GM12878 (cell line): ENCODE measurements around the gene ARAP1. TPM values are rescaled to one million over a fixed set of nuclear protein-coding genes. Genes with fewer than 3 reads are reported as not detected.

Experiments used
- ATAC-seq: fragments of 200-7000 bp; cut with Tn5 transposase; 3 replicates; pipeline ENCODE4 v1.9.1; 2020; ENCODE audit warnings: mild to moderate bottlenecking, moderate library complexity
- BruUV-seq: library from RNA; stranded (reverse); fragments of 400-500 nt; replicated peaks from 2 replicates; lab custom pipeline; 2021; lab: Mats Ljungman, UMichigan
- CTCF ChIA-PET: fragments of 300-600 bp; sonication (Branson Sonifier 250); formaldehyde crosslinking; extraction: SDS; loops from one replicate; lab custom pipeline; 2021; ENCODE audit warnings: inconsistent platforms; lab: Yijun Ruan, JAX
- POLR2A ChIA-PET: fragments of 350-600 bp; formaldehyde crosslinking; extraction: SDS; loops from one replicate; lab custom pipeline; 2021; ENCODE audit warnings: inconsistent platforms; lab: Charles Lee
- RAD21 ChIA-PET: fragments of 300-600 bp; sonication (Branson Sonifier 250); formaldehyde crosslinking; loops from one replicate; lab custom pipeline; 2023; ENCODE audit warnings: antibody characterized with exemption; ENCODE audit not compliant: unreplicated experiment; lab: Charles Lee
- SMC1A ChIA-PET: fragments of 300-600 bp; sonication (Branson Sonifier 250); formaldehyde crosslinking; loops from one replicate; lab custom pipeline; 2023; ENCODE audit not compliant: unreplicated experiment, uncharacterized antibody; lab: Charles Lee
- DNase-seq: peaks from one replicate; pipeline ENCODE4 v3.0.0-alpha.2; 2011; ENCODE audit warnings: low read depth, low spot score
- FAIRE-seq: peaks from 3 replicates; lab custom pipeline; 2011; peaks lifted over from hg19 to GRCh38; lab: Jason Lieb, UNC
- H2AFZ ChIP-seq: 2 replicates; pipeline ENCODE4 v1.6.0; 2011; ENCODE audit warnings: low read depth, low read length, control low read depth; ENCODE audit not compliant: control insufficient read depth
- H3K27ac ChIP-seq: 2 replicates; pipeline ENCODE4 v1.5.1; 2011; ENCODE audit warnings: control low read depth; ENCODE audit not compliant: control insufficient read depth, insufficient read depth
- H3K27me3 ChIP-seq, 2 experiments: replicated peaks in 1 of 2; 2 replicates each; pipeline versions ENCODE4 v1.6.0 to v1.6.1; 2011; ENCODE audit warnings: low read length in 1 of 2; ENCODE audit not compliant: control insufficient read depth in 2 of 2, insufficient read depth in 2 of 2
- H3K36me3 ChIP-seq, 2 experiments: 2 replicates each; pipeline ENCODE4 v1.5.1; 2011; ENCODE audit warnings: low read length in 1 of 2; ENCODE audit not compliant: control insufficient read depth in 2 of 2, insufficient read depth in 2 of 2
- H3K4me1 ChIP-seq: 2 replicates; pipeline ENCODE4 v1.6.1; 2011; ENCODE audit warnings: mild to moderate bottlenecking, low read length, moderate library complexity, mixed read lengths; ENCODE audit not compliant: control insufficient read depth, insufficient read depth
- H3K4me2 ChIP-seq: 2 replicates; pipeline ENCODE4 v1.6.0; 2011; ENCODE audit warnings: control low read depth; ENCODE audit not compliant: control insufficient read depth, insufficient read depth
- H3K4me3 ChIP-seq: fragments of 200-600 bp; sonication (generic); 2 replicates; pipeline ENCODE4 v1.5.1; 2016
- H3K79me2 ChIP-seq: 2 replicates; pipeline ENCODE4 v1.6.0; 2011; ENCODE audit warnings: low read length; ENCODE audit not compliant: control insufficient read depth, insufficient read depth
- H3K9ac ChIP-seq: 2 replicates; pipeline ENCODE4 v1.8.0; 2011; ENCODE audit warnings: low read length, control low read depth, mixed read lengths; ENCODE audit not compliant: control insufficient read depth, insufficient read depth
- H3K9me3 ChIP-seq: replicated peaks from 3 replicates; pipeline ENCODE4 v1.5.1; 2011; ENCODE audit warnings: mild to moderate bottlenecking, low read length; ENCODE audit not compliant: control insufficient read depth, insufficient read depth
- H4K20me1 ChIP-seq: 2 replicates; pipeline ENCODE4 v1.6.0; 2011; ENCODE audit not compliant: control insufficient read depth, insufficient read depth
- BHLHE40 ChIP-seq, 2 experiments: fragments of 450-650 bp in 1 of 2; IDR thresholded peaks; 2 replicates each; pipeline ENCODE4 v1.6.1; 2011 to 2017; ENCODE audit warnings: low read depth in 2 of 2, borderline replicate concordance in 1 of 2, improper control_type of control experiment in 1 of 2, low read length in 1 of 2, mild to moderate bottlenecking in 1 of 2
- FOS ChIP-seq: IDR thresholded peaks from 3 replicates; pipeline ENCODE4 v1.6.1; 2011; ENCODE audit warnings: borderline replicate concordance; ENCODE audit not compliant: insufficient read length; ENCODE audit errors: extremely low read depth
- FOXM1 ChIP-seq: IDR thresholded peaks from 2 replicates; pipeline ENCODE4 v1.6.1; 2012; ENCODE audit warnings: low read depth, mild to moderate bottlenecking, inconsistent platforms, low read length, moderate library complexity
- GATAD2B ChIP-seq: fragments of 450-650 bp; conservative IDR thresholded peaks from 2 replicates; pipeline ENCODE4 v1.6.1; 2017; ENCODE audit warnings: low read depth, mild to moderate bottlenecking, moderate library complexity
- HDAC2 ChIP-seq: fragments of 200-600 bp; sonication (generic); IDR thresholded peaks from 2 replicates; pipeline ENCODE4 v1.6.1; 2017
- IRF4 ChIP-seq: IDR thresholded peaks from 2 replicates; pipeline ENCODE4 v1.6.1; 2011; ENCODE audit warnings: low read depth, low read length
- NFYA ChIP-seq: IDR thresholded peaks from 2 replicates; pipeline ENCODE4 v1.6.1; 2011; ENCODE audit warnings: low read depth, mild to moderate bottlenecking, low read length, improper control_type of control experiment, borderline replicate concordance
- POLR2A ChIP-seq: IDR thresholded peaks from 2 replicates; pipeline ENCODE4 v1.6.1; 2011; ENCODE audit warnings: low read depth, mild to moderate bottlenecking, low read length
- POLR2AphosphoS5 ChIP-seq: IDR thresholded peaks from 2 replicates; pipeline ENCODE4 v1.6.1; 2011; ENCODE audit warnings: mild to moderate bottlenecking, low read length, inconsistent platforms
- SMARCA5 ChIP-seq: fragments of 450-650 bp; IDR thresholded peaks from 2 replicates; pipeline ENCODE4 v1.6.1; 2017; ENCODE audit warnings: mild to moderate bottlenecking
- SREBF1 ChIP-seq: IDR thresholded peaks from 2 replicates; pipeline ENCODE4 v1.6.1; 2012; ENCODE audit warnings: mild to moderate bottlenecking, low read length
- TAF1 ChIP-seq: IDR thresholded peaks from 2 replicates; pipeline ENCODE4 v1.6.1; 2011; ENCODE audit warnings: mild to moderate bottlenecking, low read depth, low read length, borderline replicate concordance
- ZBED1 ChIP-seq: IDR thresholded peaks from 2 replicates; pipeline ENCODE4 v1.6.1; 2016; ENCODE audit warnings: borderline replicate concordance
- ZNF217 ChIP-seq: fragments of 450-650 bp; IDR thresholded peaks from 2 replicates; pipeline ENCODE4 v1.6.1; 2017; ENCODE audit warnings: antibody characterized with exemption, mild to moderate bottlenecking
- WGBS: methylation state at CpG from one replicate; pipeline ENCODE4 v1.1.6; 2016; ENCODE audit warnings: low lambda C conversion rate; ENCODE audit not compliant: insufficient replicate concordance, insufficient coverage; ENCODE audit errors: missing lambda C conversion rate; 5-methylcytosine and 5-hydroxymethylcytosine counted together
- in situ Hi-C: fragments of 300-500 bp; cut with MboI; formaldehyde crosslinking; loops from 9 replicates; pipeline ENCODE4 v1.14.3; 2018; ENCODE audit warnings: mixed read lengths
- intact Hi-C: fragments of 100-400 bp; cut with micrococcal nuclease; formaldehyde crosslinking; loops from one replicate; pipeline ENCODE4 v1.14.2; 2022; ENCODE audit not compliant: unreplicated experiment
- polyA plus RNA-seq, 11 experiments: library from polyadenylated mRNA; depleted of rRNA in 4 of 11; unstranded in 6 of 11; stranded (reverse) in 5 of 11; fragments of >200 nt; fragmentation: Nextera tagmentation in 4 of 11; fragmentation: Illumina TruSeq in 1 of 11; extraction: Ambion mirVana in 4 of 11; extraction: Trizol in 1 of 11; gene quantifications; 1 replicate in 1 of 11; 2 replicates in 10 of 11; pipeline versions ENCODE4 v1.2.1 to v1.2.3, GENCODE V29; 2011 to 2016; ENCODE audit warnings: inconsistent platforms in 2 of 11, missing spikeins in 2 of 11, low read depth in 1 of 11
- total RNA-seq, 4 experiments: library from RNA; depleted of rRNA in 3 of 4; stranded (reverse); fragments of >200 nt in 3 of 4; fragmentation: Illumina TruSeq in 1 of 4; extraction: Trizol in 1 of 4; gene quantifications; 2 replicates each; pipeline versions ENCODE4 v1.2.1 to v1.2.3, GENCODE V29; 2013 to 2021
- TF ChIP-seq, protein P1 (sequence below): fragments of 450-650 bp; IDR thresholded peaks from 2 replicates; pipeline ENCODE4 v1.6.1; 2017; ENCODE audit warnings: borderline replicate concordance
- TF ChIP-seq, protein P2 (sequence below): IDR thresholded peaks from 2 replicates; pipeline ENCODE4 v1.6.1; 2012; ENCODE audit warnings: low read depth, low read length, improper control_type of control experiment

Gene ARAP1
- total and polyA plus RNA-seq, 10 of the 15 experiments (the other 5 are each of a cell fraction or from before 2014, with no cell fraction given), result 0.55 to 102 (median 51.0) TPM

DNA sequence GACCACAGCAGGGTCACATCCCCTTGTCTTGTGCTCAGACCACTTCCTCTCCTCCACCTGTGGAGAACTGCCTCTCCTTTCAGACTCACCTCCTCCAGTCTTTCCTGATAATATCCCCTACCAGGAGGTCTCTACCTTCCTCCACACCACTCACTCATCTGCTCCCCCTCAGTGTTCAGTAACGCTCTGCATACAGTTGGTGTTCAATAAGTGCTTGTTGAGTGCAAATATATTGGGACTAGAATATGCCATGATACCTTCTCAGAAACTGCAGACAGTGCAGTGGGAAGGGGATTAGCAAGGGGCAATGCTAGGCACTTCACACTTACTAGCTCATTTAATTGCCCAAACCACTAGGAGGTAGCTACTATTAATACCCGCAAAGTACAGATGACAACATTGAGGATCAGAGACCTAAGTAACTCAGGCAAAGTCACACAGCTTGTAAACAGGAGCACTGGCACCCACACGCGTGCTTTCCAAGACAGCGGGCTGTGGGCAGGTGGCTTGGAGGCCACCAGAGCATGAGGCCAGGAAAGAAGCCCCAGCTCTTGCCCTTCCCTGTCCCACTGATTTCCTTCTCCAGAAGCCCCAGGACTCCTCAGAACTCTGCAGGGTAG is 69.9 kb downstream of the ARAP1 start (continued):
- TF ChIP-seq HDAC2, result no peak
- TF ChIP-seq NFYA, result no peak
- no peak for TF ChIP-seq ZNF217

DNA sequence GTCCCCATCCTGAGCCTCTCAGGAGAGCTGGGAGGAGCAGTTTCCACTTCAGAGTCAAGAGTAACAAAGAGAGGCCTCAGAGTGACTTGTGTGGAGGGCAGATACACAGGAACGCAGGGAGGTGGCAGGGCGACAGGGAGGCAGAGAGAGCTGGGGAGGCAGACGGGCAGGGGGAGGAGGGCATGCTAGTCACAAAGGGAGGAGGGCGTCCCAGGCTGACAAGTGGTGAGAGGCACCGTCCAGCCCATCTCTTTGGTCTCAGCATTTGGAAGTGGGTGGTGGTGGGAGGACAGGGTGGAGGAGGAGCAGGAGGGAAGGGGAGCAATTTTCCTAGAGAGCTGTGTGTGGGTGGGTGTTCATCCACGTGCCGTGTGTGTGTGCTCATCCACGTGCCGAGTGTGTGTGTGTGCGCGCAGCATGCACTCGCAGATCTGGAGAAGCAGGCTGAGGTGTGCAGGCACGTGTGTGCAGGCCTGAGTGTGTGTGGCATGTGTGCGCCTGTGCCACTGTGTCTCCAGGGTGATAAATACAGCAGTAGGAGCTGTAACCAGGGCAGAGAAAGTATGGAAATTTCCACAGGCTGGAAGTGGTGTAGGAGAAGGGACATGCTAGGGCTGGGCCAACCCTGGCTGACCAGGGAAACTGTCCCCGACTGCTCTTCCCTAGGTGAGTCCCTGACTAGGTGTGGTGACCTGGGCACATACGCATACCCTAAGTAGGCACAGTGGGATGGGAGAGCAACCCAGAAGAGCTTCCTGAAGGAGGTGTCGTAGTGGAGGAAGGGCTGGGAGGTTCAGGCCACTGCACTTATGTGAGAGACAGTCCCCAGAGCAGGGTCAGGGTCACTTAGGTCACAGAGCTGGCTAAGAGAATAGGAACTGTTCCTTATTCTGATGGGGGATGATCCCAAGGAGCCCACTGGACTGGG is 70.7 kb downstream of the ARAP1 start:
- peaks cover 3% of the 10 kb centered on the region; the same call in 1 of the 2 replicates for H4K20me1 ChIP-seq
- H3K36me3 ChIP-seq, result peaks cover 7 to 17% of the 10 kb centered on the region in 2 experiments; a peak in 3 of 4 replicates
- no peak overlapping the region for H3K27ac ChIP-seq
- intact Hi-C loops (loop anchor here (5.0 kb wide), 1 partner anchor 209 kb away; no protein-coding TSS in a partner anchor), in situ Hi-C loops (no loop called here)
- no peak overlapping the region for H3K4me2 ChIP-seq
- DNase-seq, result no peak
- H3K9ac ChIP-seq, result no peak overlapping the region
- no peaks in the 10 kb centered on the region for H3K9me3 ChIP-seq
- no peak for FAIRE-seq
- ChIA-PET CTCF (interaction anchor here (1.0 to 7.1 kb wide), 7 partner anchors 9 to 211 kb away, joined by 4 to 130 read pairs (median 19); no protein-coding TSS in a partner anchor), POLR2A (interaction anchor here (0.6 to 3.5 kb wide), 3 partner anchors 12 to 36 kb away, joined by 3 to 12 read pairs (median 3); no protein-coding TSS in a partner anchor), SMC1A (interaction anchor here (0.6 to 1.9 kb wide), 4 partner anchors 12 to 95 kb away, joined by 3 to 7 read pairs (median 3); no protein-coding TSS in a partner anchor), RAD21 (interaction anchor here (0.7 to 1.5 kb wide), 7 partner anchors 10 to 210 kb away, joined by 3 to 5 read pairs (median 3); no protein-coding TSS in a partner anchor)
- no peak overlapping the region for H3K4me3 ChIP-seq
- no peak overlapping the region for H2AFZ ChIP-seq
- no TSS peak for BruUV-seq
- no peaks in the 10 kb centered on the region for H3K79me2 ChIP-seq
- H3K27me3 ChIP-seq, result no peaks in the 10 kb centered on the region; a peak in 2 of 4 replicates
- H3K4me1 ChIP-seq, result no peaks in the 10 kb centered on the region
- WGBS, result 59% methylated on average over 17 of the region's 17 CpGs
- no peak for ATAC-seq
- TF ChIP-seq, protein P1, sequence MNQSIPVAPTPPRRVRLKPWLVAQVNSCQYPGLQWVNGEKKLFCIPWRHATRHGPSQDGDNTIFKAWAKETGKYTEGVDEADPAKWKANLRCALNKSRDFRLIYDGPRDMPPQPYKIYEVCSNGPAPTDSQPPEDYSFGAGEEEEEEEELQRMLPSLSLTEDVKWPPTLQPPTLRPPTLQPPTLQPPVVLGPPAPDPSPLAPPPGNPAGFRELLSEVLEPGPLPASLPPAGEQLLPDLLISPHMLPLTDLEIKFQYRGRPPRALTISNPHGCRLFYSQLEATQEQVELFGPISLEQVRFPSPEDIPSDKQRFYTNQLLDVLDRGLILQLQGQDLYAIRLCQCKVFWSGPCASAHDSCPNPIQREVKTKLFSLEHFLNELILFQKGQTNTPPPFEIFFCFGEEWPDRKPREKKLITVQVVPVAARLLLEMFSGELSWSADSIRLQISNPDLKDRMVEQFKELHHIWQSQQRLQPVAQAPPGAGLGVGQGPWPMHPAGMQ, result no peak
- peak; percentile 62 for TF ChIP-seq POLR2A
- TF ChIP-seq, protein P2, sequence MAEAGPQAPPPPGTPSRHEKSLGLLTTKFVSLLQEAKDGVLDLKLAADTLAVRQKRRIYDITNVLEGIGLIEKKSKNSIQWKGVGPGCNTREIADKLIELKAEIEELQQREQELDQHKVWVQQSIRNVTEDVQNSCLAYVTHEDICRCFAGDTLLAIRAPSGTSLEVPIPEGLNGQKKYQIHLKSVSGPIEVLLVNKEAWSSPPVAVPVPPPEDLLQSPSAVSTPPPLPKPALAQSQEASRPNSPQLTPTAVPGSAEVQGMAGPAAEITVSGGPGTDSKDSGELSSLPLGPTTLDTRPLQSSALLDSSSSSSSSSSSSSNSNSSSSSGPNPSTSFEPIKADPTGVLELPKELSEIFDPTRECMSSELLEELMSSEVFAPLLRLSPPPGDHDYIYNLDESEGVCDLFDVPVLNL, result no peak
- no peak for TF ChIP-seq SREBF1
- peak in 1 of 2 experiments; percentile 61; a peak in 2 of 4 replicates for TF ChIP-seq BHLHE40 (IDR thresholded peaks at IDR 0.05; ENCODE audit: borderline replicate concordance in 1 of 2, low read depth in 2 of 2, low read length in 1 of 2)
- no peak for TF ChIP-seq IRF4
- TF ChIP-seq POLR2AphosphoS5, result peak; percentile 26
- TF ChIP-seq ZBED1, result no peak
- 0 out of 2 replicates have a peak, but pooled peaks have one; percentile 25 for TF ChIP-seq FOXM1
- no peak for TF ChIP-seq FOS
- TF ChIP-seq TAF1, result no peak
- no peak for TF ChIP-seq GATAD2B
- no peak for TF ChIP-seq SMARCA5
